Measurements from ENCODE around the gene TEX11. TPM values are rescaled to one million over a fixed set of nuclear protein-coding genes. Genes with fewer than 3 reads are reported as not detected.
"Not testable (repeated sequence)": the region's sequence is repeated elsewhere in the genome, so short reads cannot be mapped to it uniquely, and the experiment has no call there.

TEX11 gene
- total RNA-seq, 1 donor from 2014 or later, result not detected

DNA sequence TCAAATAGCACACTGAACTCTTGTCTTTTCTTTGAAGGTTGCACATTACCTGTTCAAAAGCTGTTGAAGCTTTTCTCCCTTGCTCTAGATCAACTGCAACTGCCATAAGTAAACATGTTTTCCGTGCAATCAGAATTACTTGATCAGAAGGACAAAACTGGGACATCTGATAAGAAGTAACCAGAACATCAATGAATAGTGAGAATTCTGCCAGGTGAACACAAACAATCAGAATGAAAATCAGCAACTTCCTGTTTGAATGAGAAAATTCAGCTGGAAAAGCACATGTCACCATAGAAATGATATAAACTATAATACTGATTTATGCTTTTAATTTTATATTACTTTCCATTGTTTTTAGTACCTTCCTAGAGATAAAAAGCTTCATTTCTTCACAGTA lies 303.2 kb downstream of the TEX11 start:
- no peak overlapping the region for H3K27ac Mint-ChIP-seq (ENCODE audit: unreplicated experiment)
- no peaks in the 10 kb centered on the region for H3K9me3 Mint-ChIP-seq (ENCODE audit: unreplicated experiment)
- Histone ChIP-seq H3K9ac (ENCODE audit: low read length) (no peak overlapping the region), H3K27me3 (ENCODE audit: insufficient read depth, low read length) (no peaks in the 10 kb centered on the region), H3K9me3 (ENCODE audit: insufficient read depth, low read depth, low read length) (no peaks in the 10 kb centered on the region), H2AFZ (ENCODE audit: low read depth, low read length) (no peak overlapping the region), H3K4me1 (ENCODE audit: insufficient read depth, low read length) (no peaks in the 10 kb centered on the region), H3K4me3 (ENCODE audit: insufficient read depth, low read depth, low read length) (no peak overlapping the region), H3K79me2 (ENCODE audit: insufficient read depth, low read length) (no peaks in the 10 kb centered on the region), H3K36me3 (ENCODE audit: insufficient read depth, low read length) (no peaks in the 10 kb centered on the region), H3K27ac (ENCODE audit: low read depth, low read length) (no peak overlapping the region), H3K4me2 (ENCODE audit: low read length) (no peak overlapping the region), H4K20me1 (ENCODE audit: insufficient read depth, low read length) (no peaks in the 10 kb centered on the region)
- DNase-seq (ENCODE audit: low read depth), result no peak
- H3K36me3 Mint-ChIP-seq (ENCODE audit: low read depth, unreplicated experiment), result no peaks in the 10 kb centered on the region
- H3K4me3 Mint-ChIP-seq (ENCODE audit: unreplicated experiment), result no peak overlapping the region
- TF ChIP-seq EZH2 (IDR thresholded peaks at IDR 0.05; ENCODE audit: insufficient read depth, low read length), result no peak
- TF ChIP-seq, protein P1, sequence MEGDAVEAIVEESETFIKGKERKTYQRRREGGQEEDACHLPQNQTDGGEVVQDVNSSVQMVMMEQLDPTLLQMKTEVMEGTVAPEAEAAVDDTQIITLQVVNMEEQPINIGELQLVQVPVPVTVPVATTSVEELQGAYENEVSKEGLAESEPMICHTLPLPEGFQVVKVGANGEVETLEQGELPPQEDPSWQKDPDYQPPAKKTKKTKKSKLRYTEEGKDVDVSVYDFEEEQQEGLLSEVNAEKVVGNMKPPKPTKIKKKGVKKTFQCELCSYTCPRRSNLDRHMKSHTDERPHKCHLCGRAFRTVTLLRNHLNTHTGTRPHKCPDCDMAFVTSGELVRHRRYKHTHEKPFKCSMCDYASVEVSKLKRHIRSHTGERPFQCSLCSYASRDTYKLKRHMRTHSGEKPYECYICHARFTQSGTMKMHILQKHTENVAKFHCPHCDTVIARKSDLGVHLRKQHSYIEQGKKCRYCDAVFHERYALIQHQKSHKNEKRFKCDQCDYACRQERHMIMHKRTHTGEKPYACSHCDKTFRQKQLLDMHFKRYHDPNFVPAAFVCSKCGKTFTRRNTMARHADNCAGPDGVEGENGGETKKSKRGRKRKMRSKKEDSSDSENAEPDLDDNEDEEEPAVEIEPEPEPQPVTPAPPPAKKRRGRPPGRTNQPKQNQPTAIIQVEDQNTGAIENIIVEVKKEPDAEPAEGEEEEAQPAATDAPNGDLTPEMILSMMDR (IDR thresholded peaks at IDR 0.05; ENCODE audit: insufficient read depth, low read depth, low read length), result no peak
- no peak for FAIRE-seq
- no peaks in the 10 kb centered on the region for H3K4me1 Mint-ChIP-seq (ENCODE audit: low read depth, unreplicated experiment)
- no peaks in the 10 kb centered on the region for H3K27me3 Mint-ChIP-seq (ENCODE audit: low read depth, unreplicated experiment)

DNA sequence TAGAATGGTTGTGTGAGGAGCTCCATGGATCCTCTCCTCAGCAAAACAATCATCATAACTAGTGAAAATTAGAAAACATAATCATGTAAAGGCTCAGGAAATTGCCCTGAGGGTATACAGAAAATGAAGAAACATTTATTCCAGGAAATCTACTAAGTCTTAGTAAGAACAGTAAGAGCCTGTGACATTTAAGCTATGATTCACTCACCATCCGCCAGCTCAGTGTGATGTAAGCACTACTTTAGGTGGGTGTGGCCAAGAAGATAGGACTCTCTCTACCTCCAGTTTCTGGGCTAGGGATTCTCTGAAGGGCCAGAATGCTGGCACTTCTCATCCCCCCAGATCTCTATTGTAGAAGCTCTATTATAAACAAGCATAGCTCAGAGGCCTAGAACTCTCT lies 316.4 kb downstream of the TEX11 start:
- no peaks in the 10 kb centered on the region for H3K4me1 Mint-ChIP-seq (ENCODE audit: low read depth, unreplicated experiment)
- Histone ChIP-seq H2AFZ (ENCODE audit: low read depth, low read length) (no peak overlapping the region), H3K27me3 (ENCODE audit: insufficient read depth, low read length) (no peaks in the 10 kb centered on the region), H3K27ac (ENCODE audit: low read depth, low read length) (no peak overlapping the region), H3K4me3 (ENCODE audit: insufficient read depth, low read depth, low read length) (no peak overlapping the region), H3K4me2 (ENCODE audit: low read length) (no peak overlapping the region), H3K9ac (ENCODE audit: low read length) (no peak overlapping the region), H4K20me1 (ENCODE audit: insufficient read depth, low read length) (no peaks in the 10 kb centered on the region), H3K79me2 (ENCODE audit: insufficient read depth, low read length) (no peaks in the 10 kb centered on the region), H3K9me3 (ENCODE audit: insufficient read depth, low read depth, low read length) (no peaks in the 10 kb centered on the region), H3K36me3 (ENCODE audit: insufficient read depth, low read length) (no peaks in the 10 kb centered on the region), H3K4me1 (ENCODE audit: insufficient read depth, low read length) (no peaks in the 10 kb centered on the region)
- TF ChIP-seq EZH2 (IDR thresholded peaks at IDR 0.05; ENCODE audit: insufficient read depth, low read length), result no peak
- TF ChIP-seq, protein P1 (IDR thresholded peaks at IDR 0.05; ENCODE audit: insufficient read depth, low read depth, low read length), result no peak
- no peak overlapping the region for H3K27ac Mint-ChIP-seq (ENCODE audit: unreplicated experiment)
- H3K9me3 Mint-ChIP-seq (ENCODE audit: unreplicated experiment), result no peaks in the 10 kb centered on the region
- DNase-seq (ENCODE audit: low read depth), result peak; percentile 34
- no peaks in the 10 kb centered on the region for H3K36me3 Mint-ChIP-seq (ENCODE audit: low read depth, unreplicated experiment)
- H3K27me3 Mint-ChIP-seq (ENCODE audit: low read depth, unreplicated experiment), result no peaks in the 10 kb centered on the region
- no peak overlapping the region for H3K4me3 Mint-ChIP-seq (ENCODE audit: unreplicated experiment)
- peak; percentile 88 for FAIRE-seq

DNA sequence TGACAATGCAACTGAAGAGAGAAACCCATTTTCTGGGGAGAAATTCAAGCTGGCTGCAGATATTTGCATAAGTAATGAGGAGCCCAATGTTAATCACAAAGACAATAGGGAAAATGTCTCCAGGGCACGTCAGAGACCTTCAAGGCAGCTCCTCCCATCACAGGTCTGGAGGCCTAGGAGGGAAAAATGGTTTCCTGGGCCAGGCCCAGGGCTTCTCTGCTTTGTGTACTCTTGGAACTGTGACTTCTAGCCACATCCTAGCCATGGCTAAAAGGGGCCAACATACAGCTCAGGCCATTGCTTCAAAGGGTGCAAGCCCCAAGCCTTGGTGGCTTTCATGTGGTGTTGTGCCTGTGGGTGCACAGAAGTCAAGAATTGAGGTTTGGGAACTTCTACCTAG lies 321.4 kb downstream of the TEX11 start:
- not testable (repeated sequence) for H3K4me2 ChIP-seq (ENCODE audit: low read length); DNase-seq (ENCODE audit: low read depth); H2AFZ ChIP-seq (ENCODE audit: low read depth, low read length); H3K36me3 Mint-ChIP-seq (ENCODE audit: low read depth, unreplicated experiment); H3K27ac ChIP-seq (ENCODE audit: low read depth, low read length); H3K36me3 ChIP-seq (ENCODE audit: insufficient read depth, low read length); H3K4me3 ChIP-seq (ENCODE audit: insufficient read depth, low read depth, low read length); H4K20me1 ChIP-seq (ENCODE audit: insufficient read depth, low read length); H3K9me3 ChIP-seq (ENCODE audit: insufficient read depth, low read depth, low read length); H3K9me3 Mint-ChIP-seq (ENCODE audit: unreplicated experiment); H3K4me1 ChIP-seq (ENCODE audit: insufficient read depth, low read length); H3K79me2 ChIP-seq (ENCODE audit: insufficient read depth, low read length); H3K27me3 Mint-ChIP-seq (ENCODE audit: low read depth, unreplicated experiment); H3K4me3 Mint-ChIP-seq (ENCODE audit: unreplicated experiment); H3K27me3 ChIP-seq (ENCODE audit: insufficient read depth, low read length); H3K27ac Mint-ChIP-seq (ENCODE audit: unreplicated experiment); H3K9ac ChIP-seq (ENCODE audit: low read length); FAIRE-seq; H3K4me1 Mint-ChIP-seq (ENCODE audit: low read depth, unreplicated experiment)

Measured in astrocyte (in vitro differentiated cells and primary cell).